NCI-H2029 (cell line): ENCODE measurements around the gene MLLT1.
"Not testable (repeated sequence)": the region's sequence is repeated elsewhere in the genome, so short reads cannot be mapped to it uniquely, and the experiment has no call there.

Experiments
- DNase-seq: peaks from one replicate; lab custom pipeline; 2025; lab: John Stamatoyannopoulos, UW

Gene MLLT1, protein sequence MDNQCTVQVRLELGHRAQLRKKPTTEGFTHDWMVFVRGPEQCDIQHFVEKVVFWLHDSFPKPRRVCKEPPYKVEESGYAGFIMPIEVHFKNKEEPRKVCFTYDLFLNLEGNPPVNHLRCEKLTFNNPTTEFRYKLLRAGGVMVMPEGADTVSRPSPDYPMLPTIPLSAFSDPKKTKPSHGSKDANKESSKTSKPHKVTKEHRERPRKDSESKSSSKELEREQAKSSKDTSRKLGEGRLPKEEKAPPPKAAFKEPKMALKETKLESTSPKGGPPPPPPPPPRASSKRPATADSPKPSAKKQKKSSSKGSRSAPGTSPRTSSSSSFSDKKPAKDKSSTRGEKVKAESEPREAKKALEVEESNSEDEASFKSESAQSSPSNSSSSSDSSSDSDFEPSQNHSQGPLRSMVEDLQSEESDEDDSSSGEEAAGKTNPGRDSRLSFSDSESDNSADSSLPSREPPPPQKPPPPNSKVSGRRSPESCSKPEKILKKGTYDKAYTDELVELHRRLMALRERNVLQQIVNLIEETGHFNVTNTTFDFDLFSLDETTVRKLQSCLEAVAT

DNA sequence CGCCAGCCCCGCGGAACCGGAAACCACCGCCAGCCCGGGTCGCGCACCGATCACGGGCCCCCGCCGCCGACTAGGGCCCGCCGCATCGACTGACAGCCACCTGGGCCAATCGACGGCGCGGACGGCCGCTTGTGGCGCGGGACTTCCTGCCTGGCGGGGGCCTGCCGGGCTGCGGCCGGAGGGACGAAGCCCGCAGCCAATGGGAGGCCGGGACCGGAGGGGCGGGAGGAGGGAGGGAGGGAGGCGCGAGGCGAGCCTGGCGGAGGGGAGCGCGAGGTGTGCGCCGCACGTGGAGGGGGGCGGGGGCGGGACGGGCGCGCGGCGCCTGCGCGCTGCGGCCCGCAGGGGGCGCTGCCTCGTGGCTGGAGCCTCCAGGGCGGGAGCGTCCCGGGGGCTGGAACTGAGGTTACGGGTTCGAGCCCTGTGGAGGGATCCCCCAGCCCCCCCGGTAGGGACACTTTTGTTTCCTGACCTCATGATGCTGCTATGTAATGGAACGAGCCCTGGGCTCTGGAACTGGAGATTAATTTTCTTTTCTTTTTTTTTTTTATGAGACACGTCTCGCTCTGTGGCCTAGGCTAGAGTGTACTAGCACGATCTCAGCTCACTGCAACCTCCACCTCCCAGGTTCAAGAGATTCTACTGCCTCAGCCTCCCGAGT lies at the start of gene MLLT1:
TSS of gene MLLT1 (minus strand) at position 45 of the 661 bp plus-strand sequence. CDS start 191 bp downstream, outside the sequence.
- peak; percentile 95 for DNase-seq

DNA sequence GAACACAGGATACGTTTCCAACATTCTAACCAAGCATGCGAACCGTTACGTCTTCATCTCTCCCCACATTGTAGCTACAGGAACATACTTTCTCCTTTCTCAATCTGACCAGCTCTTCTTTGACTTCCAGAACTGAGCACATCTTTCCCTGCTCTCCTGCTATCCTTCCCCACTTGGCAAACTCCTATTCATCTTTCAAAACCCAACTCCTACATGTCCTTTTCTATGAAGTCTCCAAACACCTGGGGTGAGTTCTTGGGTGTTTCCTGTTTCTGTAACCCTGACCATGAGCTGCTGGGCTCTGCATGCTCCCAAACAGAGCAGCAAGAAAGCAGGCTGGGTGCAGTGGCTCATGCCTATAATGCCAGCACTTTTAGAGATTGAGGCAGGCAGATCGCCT lies 47.0 kb upstream of the MLLT1 start:
- no peak for DNase-seq

DNA sequence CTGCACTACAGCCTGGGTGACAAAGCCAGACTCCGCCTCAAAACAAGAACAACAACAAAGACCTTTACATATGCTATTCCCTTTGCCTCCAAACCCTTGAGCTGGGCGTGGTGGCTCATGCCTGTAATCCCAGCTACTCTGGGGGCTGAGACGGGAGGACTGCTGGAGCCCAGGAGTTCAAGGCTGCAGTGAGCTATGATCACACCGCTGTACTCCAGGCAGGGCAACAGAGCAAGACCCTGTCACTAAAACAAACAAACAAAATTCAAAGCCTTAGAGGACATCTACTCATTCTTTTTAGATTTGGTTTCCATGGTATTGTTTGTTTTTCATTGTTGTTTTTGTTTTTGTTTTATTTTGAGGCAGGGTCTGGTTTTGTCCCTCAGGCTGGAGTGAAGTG lies 45.8 kb upstream of the MLLT1 start:
- no peak for DNase-seq

DNA sequence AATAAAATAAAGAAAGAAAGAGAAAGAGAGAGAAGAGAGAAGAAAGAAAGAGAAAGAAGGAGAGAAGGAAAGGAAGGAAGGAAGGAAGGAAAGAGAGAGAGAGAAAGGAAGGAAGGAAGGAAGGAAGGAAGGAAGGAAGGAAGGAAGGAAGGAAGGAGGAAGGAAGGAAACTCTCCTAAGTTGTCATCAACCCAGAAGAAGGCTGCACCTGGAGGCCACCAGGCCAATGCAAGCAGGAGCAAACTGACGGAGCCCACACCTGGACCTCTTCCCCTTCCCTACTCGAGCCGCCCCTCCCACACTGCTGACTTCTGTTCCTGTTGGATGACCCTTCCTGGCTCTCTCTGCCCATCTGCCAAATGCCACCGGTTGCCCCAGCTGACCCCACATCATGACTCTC lies 45.0 kb upstream of the MLLT1 start:
- DNase-seq, result no peak

DNA sequence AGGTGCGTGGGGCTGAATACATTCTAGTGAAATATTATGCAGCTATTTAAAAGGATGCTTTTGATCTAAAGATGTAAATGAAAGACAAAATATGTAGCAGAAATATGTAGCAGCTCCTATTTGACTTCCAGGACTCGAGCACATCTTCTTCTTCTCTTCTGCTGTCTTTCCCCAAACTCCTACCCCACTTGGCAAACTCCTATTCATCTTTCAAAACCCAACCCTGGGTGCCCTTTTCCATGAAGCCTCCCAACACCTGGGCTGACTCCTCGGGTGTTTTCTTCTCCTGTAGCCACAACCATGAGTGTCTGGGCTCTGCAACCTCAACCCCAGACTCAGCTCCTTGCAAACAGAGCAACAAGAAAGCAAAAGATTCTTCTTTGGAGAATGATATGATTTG lies 42.5 kb upstream of the MLLT1 start:
- DNase-seq, result no peak

DNA sequence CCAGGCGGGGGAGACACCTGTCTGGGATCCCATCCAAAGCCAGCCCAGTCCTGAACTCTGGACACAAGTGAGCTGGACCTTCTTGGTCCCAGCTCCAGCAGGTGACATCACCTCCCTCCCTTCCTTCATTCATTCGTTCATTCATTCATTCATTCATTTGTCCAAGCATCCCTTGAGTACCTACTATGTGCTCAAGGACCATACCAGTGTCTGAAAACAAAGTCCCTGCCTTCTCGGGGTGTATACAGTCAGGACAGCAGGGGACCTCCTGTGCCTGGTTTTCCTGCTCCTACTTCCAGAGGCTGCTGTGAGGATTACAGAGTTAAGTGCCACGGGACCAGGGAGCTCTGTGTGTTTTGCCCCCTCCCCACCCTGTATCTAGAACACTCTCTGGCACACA lies 39.6 kb upstream of the MLLT1 start:
- no peak for DNase-seq

DNA sequence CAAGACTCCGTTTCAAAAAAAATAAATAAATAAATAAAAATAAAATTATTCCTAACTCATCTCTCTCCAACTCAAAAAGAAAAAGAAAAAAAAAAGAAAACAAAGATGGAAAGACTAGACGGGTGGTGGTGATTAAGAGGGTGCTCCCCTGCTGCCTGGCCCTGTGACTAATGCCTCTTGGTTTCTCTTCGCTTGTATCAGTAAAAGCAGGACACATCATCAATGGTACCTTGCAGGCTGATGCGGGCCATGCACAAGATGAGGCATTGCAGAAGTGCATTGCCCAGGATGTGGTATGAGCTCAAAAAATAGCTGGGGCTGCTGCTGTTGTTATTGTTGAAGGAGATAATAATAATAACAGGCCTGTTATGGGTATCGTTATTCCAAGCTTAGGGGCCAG lies 39.0 kb upstream of the MLLT1 start:
- no peak for DNase-seq

DNA sequence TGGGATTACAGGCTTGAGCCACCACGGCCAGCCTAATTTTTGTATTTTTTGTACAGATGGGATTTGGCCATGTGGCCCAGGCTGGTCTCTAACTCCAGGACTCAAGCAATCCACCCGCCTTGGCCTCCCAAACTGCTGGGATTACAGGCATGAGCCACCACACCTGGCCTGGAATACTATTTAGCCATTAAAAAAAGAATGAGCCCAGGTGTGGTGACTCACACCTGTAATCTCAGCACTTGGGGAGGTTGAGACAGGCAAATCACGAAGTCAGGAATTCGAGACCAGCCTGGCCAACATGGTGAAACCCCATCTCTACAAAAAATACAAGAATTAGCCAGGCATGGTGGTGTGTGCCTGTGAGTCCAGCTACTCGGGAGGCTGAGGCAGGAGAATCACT lies 35.9 kb upstream of the MLLT1 start:
- not testable (repeated sequence) for DNase-seq

DNA sequence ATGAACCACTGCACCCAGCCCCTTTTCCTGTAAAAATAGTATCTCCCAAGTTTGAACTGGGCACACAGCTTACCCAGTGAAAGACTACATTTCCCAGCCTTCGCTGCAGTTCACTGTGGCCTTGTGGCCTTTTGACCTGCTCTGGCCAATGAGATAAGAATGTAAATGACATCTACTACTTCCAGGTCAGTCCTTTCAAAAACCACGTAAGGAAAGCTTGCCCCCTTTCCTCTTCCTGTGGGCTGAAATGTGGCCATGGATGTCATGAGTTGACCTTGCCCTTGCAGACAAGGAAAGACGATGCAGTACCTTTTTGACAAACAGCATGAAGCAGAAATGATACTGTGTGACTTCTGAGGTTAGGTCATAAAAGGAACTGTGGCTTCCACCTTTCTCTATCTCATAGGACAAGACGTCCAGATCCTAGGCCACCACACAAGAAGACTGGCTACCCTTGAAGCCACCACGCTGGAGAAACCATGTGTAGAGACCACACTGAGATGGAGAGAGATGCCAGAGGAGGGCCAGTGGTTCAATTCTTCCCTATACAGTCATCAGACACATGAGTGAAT lies 33.7 kb upstream of the MLLT1 start:
- DNase-seq, result no peak

DNA sequence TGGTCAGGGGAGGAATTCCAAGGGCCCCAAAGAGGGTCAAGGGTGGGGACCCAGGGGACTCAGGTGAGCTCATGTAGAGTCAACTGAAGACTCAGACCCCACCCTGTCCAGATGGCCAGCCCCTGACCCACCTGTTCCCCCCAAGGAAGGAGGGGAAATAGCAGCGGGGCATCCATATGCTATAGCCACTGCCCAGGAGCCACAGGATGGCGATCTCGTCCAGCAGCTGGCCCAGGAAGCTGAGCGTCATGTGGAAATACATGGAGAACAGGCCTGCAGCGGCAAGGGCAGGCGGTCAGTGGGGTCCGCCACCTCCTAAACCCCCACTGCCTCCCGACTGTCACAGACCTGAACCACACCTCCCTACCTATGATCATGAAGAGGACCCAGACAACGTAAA lies 32.2 kb upstream of the MLLT1 start:
- DNase-seq, result no peak

DNA sequence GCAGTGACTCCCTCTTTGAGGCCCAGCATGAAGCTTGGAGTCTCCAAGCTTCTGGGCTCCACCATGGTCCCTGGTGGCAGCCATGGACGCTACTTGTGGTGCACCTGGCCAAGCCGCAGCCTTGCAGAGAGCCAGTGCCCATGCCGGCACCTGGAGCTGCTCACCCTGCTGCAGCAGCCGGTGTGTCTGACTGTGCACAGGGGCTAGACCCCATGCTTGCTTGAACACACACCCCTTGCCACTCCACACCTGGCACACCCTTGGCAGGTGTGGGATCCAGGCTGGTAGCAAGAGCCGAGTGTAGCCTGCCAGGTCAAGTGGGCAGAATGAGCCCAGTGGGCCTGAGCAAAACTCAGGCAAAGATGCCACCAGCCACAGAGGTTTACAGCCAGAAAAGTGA lies 18.6 kb upstream of the MLLT1 start:
- no peak for DNase-seq

DNA sequence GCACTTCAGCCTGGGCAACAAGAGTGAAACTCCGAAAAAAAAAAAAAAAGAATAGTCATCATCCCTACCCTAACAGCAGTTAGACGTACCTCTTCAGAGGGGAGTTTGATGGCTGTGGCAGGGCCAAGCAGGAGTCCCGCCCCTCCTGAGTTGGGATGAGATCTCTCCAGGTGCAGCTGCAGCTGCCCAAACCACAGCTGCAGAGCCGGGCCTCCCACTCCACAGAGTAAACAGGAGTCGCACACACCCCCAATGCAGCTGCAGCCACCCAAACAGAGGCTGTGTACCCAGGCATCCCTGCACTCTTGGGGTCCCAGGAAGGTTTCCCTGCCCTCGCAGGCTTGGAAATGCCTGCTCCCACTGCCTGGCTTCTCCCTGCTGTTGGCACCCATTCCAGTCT lies 17.4 kb upstream of the MLLT1 start:
- no peak for DNase-seq

DNA sequence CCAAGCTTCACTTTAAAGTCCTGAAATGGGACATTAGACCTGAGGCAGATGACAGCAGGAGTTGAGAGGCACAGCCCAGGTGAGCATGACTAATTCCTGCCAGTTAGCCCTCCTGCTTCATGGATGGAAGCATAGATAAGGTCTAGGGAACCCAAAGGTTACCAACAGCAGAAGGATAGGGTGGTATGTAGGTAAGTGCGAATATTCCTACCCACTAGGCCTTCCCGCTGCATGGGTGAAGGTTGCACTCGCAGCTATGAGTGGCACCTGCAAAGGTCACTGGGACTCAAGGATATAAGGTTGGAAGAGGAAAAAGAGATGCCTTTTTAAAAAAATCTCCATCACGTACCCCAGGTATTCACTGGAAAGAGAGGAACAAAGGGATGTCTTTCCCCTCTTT lies 12.2 kb upstream of the MLLT1 start:
- no peak for DNase-seq

DNA sequence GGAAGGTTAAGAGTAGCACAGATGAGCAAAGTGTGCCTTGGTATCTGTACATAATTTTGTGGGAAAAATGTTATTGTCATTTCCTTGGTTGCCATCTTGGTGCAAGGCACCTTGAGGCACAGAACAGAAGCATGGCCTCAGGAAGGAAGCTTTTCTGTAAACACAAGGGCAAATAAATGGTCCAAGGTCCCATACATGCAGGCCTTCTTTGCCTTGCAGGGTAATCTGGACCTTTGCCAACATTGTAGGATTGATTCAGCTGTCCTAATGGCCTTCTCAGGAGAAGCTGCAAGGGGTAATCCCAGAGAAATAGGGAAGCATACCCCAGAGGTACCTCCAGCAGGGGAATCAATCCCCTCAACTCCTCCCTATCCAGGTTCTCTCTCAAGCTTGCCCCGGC lies 9.0 kb upstream of the MLLT1 start:
- no peak for DNase-seq

DNA sequence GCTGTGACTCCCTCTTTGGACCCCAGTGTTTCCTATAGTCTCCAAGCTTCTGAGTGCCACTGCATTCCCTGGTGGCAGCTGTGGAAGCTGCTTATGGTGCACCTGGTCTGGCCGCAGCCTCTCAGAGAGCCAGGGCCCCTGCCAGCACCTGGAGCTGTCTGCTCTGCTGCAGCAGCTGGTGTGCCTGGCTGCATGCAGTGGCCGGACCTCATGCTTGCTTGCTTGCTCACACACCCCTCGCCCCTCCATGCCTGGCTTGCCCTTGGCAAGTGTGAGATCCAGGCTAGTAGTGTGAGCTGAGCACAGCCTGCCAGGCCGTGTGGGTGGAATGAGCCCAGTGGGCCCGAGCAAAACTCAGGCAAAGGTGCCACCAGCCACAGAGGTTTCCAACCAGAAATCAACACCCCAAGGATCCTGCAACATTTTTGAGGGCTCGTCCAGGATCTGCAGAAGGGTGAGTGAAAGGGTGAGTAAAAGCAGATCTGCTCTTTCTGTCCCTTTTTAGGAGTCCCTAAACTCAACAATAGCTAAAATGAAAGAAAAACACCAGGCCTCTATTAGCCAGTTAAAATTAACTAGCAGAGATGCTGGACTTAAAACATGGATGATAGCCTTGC lies 7.6 kb upstream of the MLLT1 start:
- no peak for DNase-seq

DNA sequence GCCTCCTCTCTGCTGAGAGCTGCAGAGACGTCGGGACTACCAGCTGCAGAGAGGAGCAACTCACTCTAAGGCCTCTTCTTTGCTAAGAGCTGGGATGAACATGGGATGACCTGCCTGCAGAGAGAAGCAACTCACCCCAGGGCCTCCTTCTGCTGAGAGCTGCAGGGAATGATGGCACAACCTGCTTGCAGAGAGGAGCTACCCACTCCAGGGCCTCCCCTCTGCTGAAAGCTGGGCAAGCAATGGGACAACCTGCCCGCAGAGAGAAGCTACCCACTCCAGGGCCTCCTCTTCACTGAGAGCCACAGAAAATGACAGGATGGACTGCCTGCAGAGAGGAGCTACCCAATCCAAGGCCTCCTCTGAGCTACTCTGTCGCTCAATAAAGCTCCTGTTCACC lies 6.9 kb upstream of the MLLT1 start:
- no peak for DNase-seq

DNA sequence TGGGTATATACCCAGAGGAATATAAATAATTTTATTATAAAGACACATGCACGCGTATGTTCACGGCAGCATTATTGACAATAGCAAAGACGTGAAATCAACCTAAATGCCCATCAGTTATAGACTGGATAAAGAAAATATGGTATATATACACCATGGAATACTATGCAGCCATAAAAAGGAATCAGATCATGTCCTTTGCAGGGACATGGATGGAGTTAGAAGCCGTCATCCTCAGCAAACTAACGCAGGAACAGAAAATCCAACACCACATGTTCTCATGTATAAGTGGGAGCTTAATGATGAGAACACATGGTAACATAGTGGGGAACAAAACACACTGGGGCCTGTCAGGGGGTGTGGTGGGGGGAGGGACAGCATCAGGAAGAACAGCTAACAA lies 2.6 kb upstream of the MLLT1 start:
- not testable (repeated sequence) for DNase-seq

DNA sequence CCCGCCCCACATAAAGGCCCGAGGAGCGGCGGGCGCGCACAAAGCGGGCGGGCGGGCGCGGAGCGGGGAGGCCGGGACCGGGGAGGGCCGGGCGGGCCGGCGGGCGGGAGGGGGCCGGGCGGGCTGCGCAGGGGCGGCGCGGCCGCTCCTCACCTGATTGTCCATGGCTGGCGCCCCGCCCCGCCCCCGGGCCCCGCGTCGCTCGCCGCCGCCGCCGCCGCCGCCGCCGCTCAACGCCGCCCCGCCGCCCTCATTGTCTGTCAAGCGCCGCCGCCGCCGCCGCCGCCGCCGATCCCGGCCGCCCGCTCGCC lies 200 bp downstream of the MLLT1 start:
- DNase-seq, result no peak

DNA sequence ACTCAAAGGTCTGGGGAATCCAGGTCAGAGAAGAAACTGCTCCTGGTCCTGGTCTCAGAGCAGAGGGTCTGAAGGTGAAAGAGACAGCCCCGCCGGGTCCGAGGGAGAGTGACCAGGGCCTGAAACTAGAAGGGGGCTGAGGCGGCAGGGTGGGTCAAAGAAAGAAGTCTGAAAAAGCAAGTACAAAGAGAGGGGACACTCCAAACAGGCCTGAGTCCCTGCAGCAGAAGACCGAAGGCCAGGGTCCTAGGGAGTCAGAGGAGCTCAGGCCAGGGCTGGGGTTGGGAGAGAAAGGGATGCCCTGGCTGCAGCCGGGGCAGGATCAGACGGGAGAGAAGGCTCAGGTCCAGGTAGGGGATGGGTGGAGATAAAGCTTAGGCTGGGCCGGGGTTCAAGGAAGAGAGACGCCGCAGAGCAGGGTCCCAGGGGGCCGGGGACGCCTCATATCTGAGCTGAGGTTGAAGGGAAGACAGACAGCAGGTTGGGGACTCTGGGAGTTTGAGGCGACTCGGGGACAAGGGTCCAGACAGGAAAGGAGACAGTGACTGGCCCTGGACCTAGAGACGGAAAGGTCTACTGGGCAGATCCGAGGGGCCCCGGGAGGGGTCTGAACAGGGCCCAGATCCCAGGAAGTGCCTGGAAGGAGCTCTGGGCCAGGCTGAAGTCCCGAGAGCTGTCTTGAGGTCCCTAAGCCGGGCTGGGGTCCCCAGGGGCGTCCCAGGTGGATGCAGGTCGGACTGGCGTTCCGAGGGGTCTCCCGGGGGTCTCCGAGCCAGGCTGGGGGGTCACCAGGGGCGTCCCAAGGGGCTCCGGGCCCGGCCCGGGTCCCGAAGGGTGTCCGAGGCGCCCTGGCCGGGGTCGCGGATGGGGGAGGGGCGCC lies 795 bp downstream of the MLLT1 start:
- DNase-seq, result no peak

DNA sequence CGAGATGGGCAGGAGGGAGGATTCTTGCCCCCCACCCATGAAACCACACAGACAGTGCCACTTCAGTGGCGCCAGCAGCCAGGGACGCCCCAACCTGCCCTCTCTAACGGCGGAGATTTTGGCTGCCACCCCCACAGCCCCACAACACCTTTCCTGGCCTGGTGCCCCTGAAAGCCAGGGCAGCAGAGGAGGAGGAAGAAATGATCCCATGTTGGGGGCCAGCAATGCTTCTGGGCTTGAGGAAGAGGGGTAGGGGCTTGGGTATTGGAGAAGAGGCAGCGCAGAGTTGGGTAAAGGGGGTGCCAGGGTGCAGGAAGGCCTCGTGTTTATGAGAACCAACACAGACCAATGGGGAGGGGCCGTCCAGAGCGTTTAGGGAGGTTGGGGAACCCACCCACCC lies 1.7 kb downstream of the MLLT1 start:
- no peak for DNase-seq

DNA sequence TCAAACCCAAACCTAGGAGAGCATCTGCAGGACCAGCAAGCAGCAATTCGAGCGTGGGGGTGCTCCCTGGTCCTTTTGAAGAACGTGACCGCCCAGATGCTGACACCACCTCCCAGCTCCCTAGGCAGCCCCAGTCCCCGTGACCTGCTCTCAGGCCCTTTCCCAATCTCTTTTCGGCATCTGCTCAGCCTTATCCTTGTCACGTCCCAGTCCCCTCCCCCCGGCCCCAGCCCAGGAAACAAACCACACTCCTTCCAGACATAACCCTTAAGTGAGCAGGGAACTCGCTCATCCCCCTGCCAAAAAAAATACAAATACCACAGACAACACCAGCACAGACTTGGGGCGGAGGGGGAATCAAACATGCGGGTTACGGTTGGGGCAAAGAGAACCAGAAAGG lies 3.3 kb downstream of the MLLT1 start:
- no peak for DNase-seq
